ENCODE data around the gene WDR41. TPM values are rescaled to one million over a fixed set of nuclear protein-coding genes. Genes with fewer than 3 reads are reported as not detected.
"Not testable (repeated sequence)": the region's sequence is repeated elsewhere in the genome, so short reads cannot be mapped to it uniquely, and the experiment has no call there.

WDR41 gene
- total RNA-seq, 1 experiment from 2014 or later, result 35.4 TPM

GRCh38 chr5:77513321-77513720, 21.2 kb upstream of the WDR41 start:
- Mint-ChIP-seq H3K4me3 (ENCODE audit: low read depth, unreplicated experiment) (no peak overlapping the region), H3K9me3 (ENCODE audit: low read depth, unreplicated experiment) (no peaks in the 10 kb centered on the region), H3K27ac (ENCODE audit: unreplicated experiment) (no peak overlapping the region), H3K27me3 (ENCODE audit: unreplicated experiment) (peaks cover 18% of the 10 kb centered on the region), H3K36me3 (ENCODE audit: insufficient read depth, unreplicated experiment) (no peaks in the 10 kb centered on the region), H3K4me1 (ENCODE audit: low read depth, unreplicated experiment) (no peaks in the 10 kb centered on the region)
- TF ChIP-seq CTCF (IDR thresholded peaks at IDR 0.05; ENCODE audit: unreplicated experiment), result no peak
- intact Hi-C loops (cut with micrococcal nuclease; ENCODE audit: unreplicated experiment), result no loop called here
- no TSS peak for BruUV-seq (replicated peaks)
- DNase-seq, result no peak
- CTCF ChIA-PET, result no interaction called here

DNA sequence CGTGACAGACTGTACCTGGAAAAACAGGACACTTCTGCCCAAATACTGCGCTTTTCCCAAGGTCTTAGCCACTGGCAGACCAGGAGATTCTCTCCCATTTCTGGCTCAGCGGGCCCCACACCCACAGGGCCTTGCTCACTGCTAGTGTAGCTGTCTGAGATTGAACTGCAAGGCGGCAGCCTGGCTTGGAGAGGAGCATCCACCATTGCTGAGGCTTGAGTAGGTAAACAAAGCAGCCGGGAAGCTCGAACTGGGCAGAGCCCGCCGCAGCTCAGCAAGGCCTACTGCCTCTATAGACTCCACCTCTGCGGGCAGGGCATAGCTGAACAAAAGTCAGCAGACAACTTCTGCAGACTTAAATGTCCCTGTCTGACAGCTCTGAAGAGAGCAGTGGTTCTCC, 9.0 kb upstream of the WDR41 start:
- H3K9me3 Mint-ChIP-seq (ENCODE audit: low read depth, unreplicated experiment), result peaks cover 17% of the 10 kb centered on the region
- peaks cover 45% of the 10 kb centered on the region for H3K27me3 Mint-ChIP-seq (ENCODE audit: unreplicated experiment)
- H3K36me3 Mint-ChIP-seq (ENCODE audit: insufficient read depth, unreplicated experiment), result not testable (repeated sequence)

DNA sequence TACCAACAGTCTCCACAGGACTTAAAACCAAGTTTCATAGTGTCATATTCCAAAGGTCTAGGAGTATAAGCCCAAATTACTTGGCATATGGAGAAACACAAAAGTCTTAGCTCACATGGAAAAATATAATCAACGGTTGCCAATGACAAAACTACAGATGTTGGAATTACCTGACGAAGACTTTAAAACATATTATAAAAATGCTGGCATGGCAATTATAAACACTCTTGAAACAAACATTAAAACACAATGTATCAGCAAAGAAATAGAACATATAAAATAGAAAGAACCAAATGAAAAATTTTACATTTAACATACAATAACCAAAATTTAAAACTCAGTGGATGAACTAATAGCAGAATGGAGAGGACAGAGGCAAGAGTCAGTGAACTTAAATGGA, 7.9 kb upstream of the WDR41 start:
- Mint-ChIP-seq H3K4me3 (ENCODE audit: low read depth, unreplicated experiment) (no peak overlapping the region), H3K4me1 (ENCODE audit: low read depth, unreplicated experiment) (no peaks in the 10 kb centered on the region), H3K9me3 (ENCODE audit: low read depth, unreplicated experiment) (peaks cover 17% of the 10 kb centered on the region), H3K27me3 (ENCODE audit: unreplicated experiment) (peaks cover 39% of the 10 kb centered on the region), H3K27ac (ENCODE audit: unreplicated experiment) (no peak overlapping the region), H3K36me3 (ENCODE audit: insufficient read depth, unreplicated experiment) (no peaks in the 10 kb centered on the region)
- no peak for DNase-seq
- TF ChIP-seq CTCF (IDR thresholded peaks at IDR 0.05; ENCODE audit: unreplicated experiment), result no peak
- intact Hi-C loops (cut with micrococcal nuclease; ENCODE audit: unreplicated experiment), result loop anchor here (10.0 kb wide), 1 partner anchor 265 kb away; no protein-coding TSS in a partner anchor
- CTCF ChIA-PET, result no interaction called here
- BruUV-seq (replicated peaks), result no TSS peak

More for the DNA sequence above, 9.0 kb upstream of the WDR41 start:
- H3K27ac Mint-ChIP-seq (ENCODE audit: unreplicated experiment); BruUV-seq (replicated peaks); DNase-seq; H3K4me3 Mint-ChIP-seq (ENCODE audit: low read depth, unreplicated experiment); intact Hi-C loops (cut with micrococcal nuclease; ENCODE audit: unreplicated experiment); H3K4me1 Mint-ChIP-seq (ENCODE audit: low read depth, unreplicated experiment): not testable (repeated sequence)
- CTCF ChIA-PET, result interaction anchor here (0.7 kb wide), 1 partner anchor 1470 kb away, joined by 3 read pairs; no protein-coding TSS in a partner anchor

GRCh38 chr5:77499441-77499840, 7.3 kb upstream of the WDR41 start:
- no peak for TF ChIP-seq CTCF (IDR thresholded peaks at IDR 0.05; ENCODE audit: unreplicated experiment)
- Mint-ChIP-seq H3K4me3 (ENCODE audit: low read depth, unreplicated experiment) (no peak overlapping the region), H3K9me3 (ENCODE audit: low read depth, unreplicated experiment) (peaks cover 17% of the 10 kb centered on the region), H3K27me3 (ENCODE audit: unreplicated experiment) (peaks cover 34% of the 10 kb centered on the region), H3K4me1 (ENCODE audit: low read depth, unreplicated experiment) (no peaks in the 10 kb centered on the region), H3K27ac (ENCODE audit: unreplicated experiment) (no peak overlapping the region), H3K36me3 (ENCODE audit: insufficient read depth, unreplicated experiment) (no peaks in the 10 kb centered on the region)
- DNase-seq, result no peak
- intact Hi-C loops (cut with micrococcal nuclease; ENCODE audit: unreplicated experiment), result loop anchor here (10.0 kb wide), 1 partner anchor 265 kb away; no protein-coding TSS in a partner anchor
- CTCF ChIA-PET, result interaction anchor here (0.7 kb wide), 1 partner anchor 783 kb away, joined by 3 read pairs; no protein-coding TSS in a partner anchor
- BruUV-seq (replicated peaks), result no TSS peak

DNA sequence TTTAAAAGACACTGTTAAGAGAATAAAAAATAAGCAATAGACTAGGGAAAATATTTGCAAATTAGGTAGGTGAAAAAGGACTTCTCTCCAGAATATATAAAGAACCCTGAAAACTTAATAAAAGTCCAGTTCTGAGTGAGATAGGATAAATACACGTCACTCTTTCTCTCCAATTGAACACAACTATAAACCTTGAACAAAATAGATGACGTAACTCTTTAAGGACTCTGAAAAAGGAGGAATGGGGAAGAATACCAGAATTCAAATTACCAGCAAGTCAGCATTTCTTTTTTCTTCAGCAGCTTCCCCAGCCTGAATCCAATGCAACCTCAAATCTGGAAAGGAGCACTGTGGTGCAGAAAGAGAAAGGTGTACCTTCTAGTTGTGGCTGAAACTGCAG, 6.8 kb upstream of the WDR41 start:
- Mint-ChIP-seq H3K4me1 (ENCODE audit: low read depth, unreplicated experiment) (no peaks in the 10 kb centered on the region), H3K9me3 (ENCODE audit: low read depth, unreplicated experiment) (peaks cover 17% of the 10 kb centered on the region), H3K36me3 (ENCODE audit: insufficient read depth, unreplicated experiment) (no peaks in the 10 kb centered on the region), H3K27ac (ENCODE audit: unreplicated experiment) (no peak overlapping the region), H3K27me3 (ENCODE audit: unreplicated experiment) (peaks cover 29% of the 10 kb centered on the region), H3K4me3 (ENCODE audit: low read depth, unreplicated experiment) (no peak overlapping the region)
- intact Hi-C loops (cut with micrococcal nuclease; ENCODE audit: unreplicated experiment), result loop anchor here (10.0 kb wide), 1 partner anchor 264 kb away; no protein-coding TSS in a partner anchor
- CTCF ChIA-PET, result interaction anchor here (0.7 kb wide), 1 partner anchor 784 kb away, joined by 3 read pairs; no protein-coding TSS in a partner anchor
- DNase-seq, result no peak
- no TSS peak for BruUV-seq (replicated peaks)
- no peak for TF ChIP-seq CTCF (IDR thresholded peaks at IDR 0.05; ENCODE audit: unreplicated experiment)

Data from Calu3 (cell line).